ENCODE data around the gene KRT15.

Gene KRT15

DNA sequence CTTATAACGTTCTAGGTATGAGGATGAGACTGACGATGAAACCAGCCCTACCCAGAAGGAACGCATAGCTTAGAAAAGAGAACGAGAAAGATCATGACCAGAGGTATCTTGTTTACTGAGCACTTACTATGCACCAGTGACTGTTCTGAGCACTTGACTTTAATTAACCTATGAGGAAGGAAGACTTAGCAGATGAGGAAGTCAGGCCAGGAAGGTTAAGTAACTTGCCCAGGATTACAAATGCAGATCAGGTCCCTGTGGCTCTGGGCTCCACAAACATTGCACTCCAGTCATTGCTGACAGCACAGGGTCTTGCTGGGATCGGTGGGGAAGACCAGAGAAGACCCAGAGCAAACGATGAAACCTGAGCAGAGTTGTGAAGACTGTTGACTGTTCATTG lies 20.4 kb downstream of the KRT15 start:
- no peak overlapping the region for H3K4me3 ChIP-seq (replicated peaks in 1 of 2; ENCODE audit: low read depth in 2 of 2, low read length in 2 of 2)
- TF ChIP-seq, protein P1, sequence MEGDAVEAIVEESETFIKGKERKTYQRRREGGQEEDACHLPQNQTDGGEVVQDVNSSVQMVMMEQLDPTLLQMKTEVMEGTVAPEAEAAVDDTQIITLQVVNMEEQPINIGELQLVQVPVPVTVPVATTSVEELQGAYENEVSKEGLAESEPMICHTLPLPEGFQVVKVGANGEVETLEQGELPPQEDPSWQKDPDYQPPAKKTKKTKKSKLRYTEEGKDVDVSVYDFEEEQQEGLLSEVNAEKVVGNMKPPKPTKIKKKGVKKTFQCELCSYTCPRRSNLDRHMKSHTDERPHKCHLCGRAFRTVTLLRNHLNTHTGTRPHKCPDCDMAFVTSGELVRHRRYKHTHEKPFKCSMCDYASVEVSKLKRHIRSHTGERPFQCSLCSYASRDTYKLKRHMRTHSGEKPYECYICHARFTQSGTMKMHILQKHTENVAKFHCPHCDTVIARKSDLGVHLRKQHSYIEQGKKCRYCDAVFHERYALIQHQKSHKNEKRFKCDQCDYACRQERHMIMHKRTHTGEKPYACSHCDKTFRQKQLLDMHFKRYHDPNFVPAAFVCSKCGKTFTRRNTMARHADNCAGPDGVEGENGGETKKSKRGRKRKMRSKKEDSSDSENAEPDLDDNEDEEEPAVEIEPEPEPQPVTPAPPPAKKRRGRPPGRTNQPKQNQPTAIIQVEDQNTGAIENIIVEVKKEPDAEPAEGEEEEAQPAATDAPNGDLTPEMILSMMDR (IDR thresholded peaks at IDR 0.05; ENCODE audit: low read depth, low read length) = no peak
- no peak for DNase-seq (ENCODE audit: low read depth in 2 of 2)

DNA sequence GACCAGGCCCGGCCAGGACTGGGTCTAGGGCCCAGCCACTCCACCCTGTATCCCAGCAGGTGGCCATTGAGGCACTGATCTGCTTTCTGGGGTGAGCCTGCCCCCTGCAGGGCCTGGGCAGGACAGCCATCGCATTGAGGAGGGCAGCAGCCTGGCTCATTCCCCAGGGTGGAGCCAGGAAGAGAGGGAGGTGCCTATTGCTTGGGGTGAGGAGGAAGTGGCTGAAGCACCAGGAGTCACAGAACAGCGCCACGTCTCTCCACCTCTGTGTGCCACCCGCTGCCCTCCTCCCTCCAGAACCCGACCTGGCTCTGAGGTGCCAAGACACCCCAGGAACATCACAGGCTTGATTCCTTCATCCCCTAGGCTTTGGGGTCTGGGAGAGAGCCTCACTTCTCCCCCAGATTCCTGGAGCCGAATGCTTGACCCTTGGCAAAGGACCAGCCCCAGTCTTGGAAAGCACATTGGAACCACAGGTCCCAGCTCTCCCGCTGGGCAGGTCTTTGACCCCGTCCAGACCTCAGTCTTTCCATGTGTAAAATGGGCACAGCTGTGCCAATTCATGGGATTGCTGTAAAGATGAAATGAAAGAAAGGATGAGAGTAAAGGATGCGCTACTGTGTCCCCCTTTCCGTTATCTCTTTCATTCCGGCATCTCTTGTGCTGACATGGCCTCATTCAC lies 21.7 kb downstream of the KRT15 start:
- peak; percentile 89 to 91 for DNase-seq (ENCODE audit: low read depth in 2 of 2)
- TF ChIP-seq, protein P1 (IDR thresholded peaks at IDR 0.05; ENCODE audit: low read depth, low read length) = peak; percentile 96
- H3K4me3 ChIP-seq (replicated peaks in 1 of 2; ENCODE audit: low read depth in 2 of 2, low read length in 2 of 2) = no peak overlapping the region

DNA sequence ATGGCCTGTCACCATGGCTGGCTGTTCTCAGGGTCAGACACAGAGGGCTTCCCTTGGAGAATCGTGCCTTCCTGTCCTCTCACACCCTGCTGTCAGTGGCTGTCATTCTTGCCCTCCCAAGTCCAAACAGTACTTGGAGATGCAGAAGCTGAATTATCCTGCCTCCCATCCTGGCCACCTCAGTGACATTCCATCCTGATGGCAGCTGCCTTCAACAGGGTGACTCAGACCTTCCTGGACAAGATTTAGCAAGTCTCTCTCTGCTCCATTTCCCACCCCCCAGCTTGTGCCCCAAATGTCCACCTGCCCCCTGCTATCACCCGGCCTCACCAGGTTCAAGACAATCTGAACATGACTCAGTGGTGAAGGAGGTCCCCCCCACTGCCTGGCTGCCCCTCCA lies 24.2 kb downstream of the KRT15 start:
- TF ChIP-seq, protein P1 (IDR thresholded peaks at IDR 0.05; ENCODE audit: low read depth, low read length) = no peak
- peak in 1 of 2 donors; percentile 36 for DNase-seq (ENCODE audit: low read depth in 2 of 2)
- no peak overlapping the region for H3K4me3 ChIP-seq (replicated peaks in 1 of 2; ENCODE audit: low read depth in 2 of 2, low read length in 2 of 2)

DNA sequence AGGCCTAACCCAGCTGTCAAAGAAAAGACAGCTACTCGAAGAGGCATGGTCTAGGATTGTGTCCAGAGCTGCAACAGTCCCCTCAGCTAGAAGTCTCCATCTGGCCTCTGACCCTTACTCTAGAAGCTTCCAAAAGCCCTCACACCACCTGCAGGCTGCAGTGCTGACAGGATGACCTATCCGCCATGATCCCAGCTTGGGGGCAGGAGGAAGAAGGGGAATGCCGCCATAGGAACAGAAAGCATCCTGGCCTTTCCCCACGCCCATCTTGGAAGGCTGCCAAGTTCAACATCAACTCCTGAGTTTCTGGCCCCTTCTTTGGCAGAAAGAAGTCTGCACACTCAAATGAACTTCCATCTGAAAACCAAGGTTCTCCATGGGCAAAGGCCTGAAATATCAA lies 25.9 kb downstream of the KRT15 start:
- DNase-seq (ENCODE audit: low read depth in 2 of 2) = peak; percentile 40 to 82
- TF ChIP-seq, protein P1 (IDR thresholded peaks at IDR 0.05; ENCODE audit: low read depth, low read length) = no peak
- no peak overlapping the region for H3K4me3 ChIP-seq (replicated peaks in 1 of 2; ENCODE audit: low read depth in 2 of 2, low read length in 2 of 2)

DNA sequence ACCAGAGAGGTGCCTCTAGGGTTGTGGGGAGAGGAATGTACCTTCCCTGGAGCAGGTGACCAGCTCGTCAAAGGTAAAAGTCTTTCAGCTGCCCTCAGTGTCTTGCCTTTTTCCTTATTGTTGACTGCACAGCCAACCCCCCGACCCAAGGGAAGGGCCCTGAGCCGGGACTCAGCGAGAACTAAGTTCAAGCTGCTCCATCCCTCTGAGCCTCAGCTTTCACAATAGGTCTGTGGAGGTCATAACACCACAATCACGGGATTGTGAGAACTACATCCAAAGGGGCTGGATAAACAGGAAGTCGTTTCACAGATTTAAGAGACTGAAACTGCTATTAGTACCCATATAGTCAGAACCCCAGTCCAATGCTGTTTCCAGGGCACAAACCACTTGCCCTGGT lies 26.3 kb downstream of the KRT15 start:
- H3K4me3 ChIP-seq (replicated peaks in 1 of 2; ENCODE audit: low read depth in 2 of 2, low read length in 2 of 2) = no peak overlapping the region
- TF ChIP-seq, protein P1 (IDR thresholded peaks at IDR 0.05; ENCODE audit: low read depth, low read length) = no peak
- peak; percentile 17 to 71 for DNase-seq (ENCODE audit: low read depth in 2 of 2)

DNA sequence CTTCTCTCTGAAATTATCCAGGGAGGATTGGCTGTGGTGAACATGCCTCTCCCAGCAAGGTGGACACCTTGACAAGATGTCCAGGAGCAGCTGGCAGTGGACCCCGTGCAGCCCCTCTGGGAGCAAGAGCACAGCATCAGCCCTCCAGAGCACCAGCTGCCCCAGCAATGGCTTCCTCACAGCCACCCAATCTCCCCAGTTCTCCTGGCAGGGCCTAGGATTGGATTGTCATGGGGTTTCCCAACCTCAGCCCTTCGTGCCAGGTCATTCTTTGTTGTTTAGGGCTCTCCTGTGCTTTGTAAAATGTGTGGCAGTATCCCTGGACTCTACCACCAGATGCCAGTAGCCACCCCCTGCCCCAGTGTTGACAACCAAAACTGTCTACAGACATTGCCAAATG lies 27.2 kb downstream of the KRT15 start:
- TF ChIP-seq, protein P1 (IDR thresholded peaks at IDR 0.05; ENCODE audit: low read depth, low read length) = no peak
- H3K4me3 ChIP-seq (replicated peaks in 1 of 2; ENCODE audit: low read depth in 2 of 2, low read length in 2 of 2) = no peak overlapping the region
- DNase-seq (ENCODE audit: low read depth in 2 of 2) = no peak
